GM12878 (cell line): ENCODE data around the gene DUSP8. TPM values are rescaled to one million over a fixed set of nuclear protein-coding genes. Genes with fewer than 3 reads are reported as not detected.
"Not testable (repeated sequence)": the region's sequence is repeated elsewhere in the genome, so short reads cannot be mapped to it uniquely, and the experiment has no call there.

Source experiments
- ATAC-seq: fragments of 200-7000 bp; cut with Tn5 transposase; 3 replicates; pipeline ENCODE4 v1.9.1; 2020; ENCODE audit warnings: mild to moderate bottlenecking, moderate library complexity
- BruUV-seq: library from RNA; stranded (reverse); fragments of 400-500 nt; replicated peaks from 2 replicates; lab custom pipeline; 2021; lab: Mats Ljungman, UMichigan
- CTCF ChIA-PET: fragments of 300-600 bp; sonication (Branson Sonifier 250); formaldehyde crosslinking; extraction: SDS; loops from one replicate; lab custom pipeline; 2021; ENCODE audit warnings: inconsistent platforms; lab: Yijun Ruan, JAX
- POLR2A ChIA-PET: fragments of 350-600 bp; formaldehyde crosslinking; extraction: SDS; loops from one replicate; lab custom pipeline; 2021; ENCODE audit warnings: inconsistent platforms; lab: Charles Lee
- RAD21 ChIA-PET: fragments of 300-600 bp; sonication (Branson Sonifier 250); formaldehyde crosslinking; loops from one replicate; lab custom pipeline; 2023; ENCODE audit warnings: antibody characterized with exemption; ENCODE audit not compliant: unreplicated experiment; lab: Charles Lee
- SMC1A ChIA-PET: fragments of 300-600 bp; sonication (Branson Sonifier 250); formaldehyde crosslinking; loops from one replicate; lab custom pipeline; 2023; ENCODE audit not compliant: unreplicated experiment, uncharacterized antibody; lab: Charles Lee
- DNase-seq: peaks from one replicate; pipeline ENCODE4 v3.0.0-alpha.2; 2011; ENCODE audit warnings: low read depth, low spot score
- FAIRE-seq: peaks from 3 replicates; lab custom pipeline; 2011; peaks lifted over from hg19 to GRCh38; lab: Jason Lieb, UNC
- H2AFZ ChIP-seq: 2 replicates; pipeline ENCODE4 v1.6.0; 2011; ENCODE audit warnings: low read depth, low read length, control low read depth; ENCODE audit not compliant: control insufficient read depth
- H3K27ac ChIP-seq: 2 replicates; pipeline ENCODE4 v1.5.1; 2011; ENCODE audit warnings: control low read depth; ENCODE audit not compliant: control insufficient read depth, insufficient read depth
- H3K27me3 ChIP-seq, 2 experiments: replicated peaks in 1 of 2; 2 replicates each; pipeline versions ENCODE4 v1.6.0 to v1.6.1; 2011; ENCODE audit warnings: low read length in 1 of 2; ENCODE audit not compliant: control insufficient read depth in 2 of 2, insufficient read depth in 2 of 2
- H3K36me3 ChIP-seq, 2 experiments: 2 replicates each; pipeline ENCODE4 v1.5.1; 2011; ENCODE audit warnings: low read length in 1 of 2; ENCODE audit not compliant: control insufficient read depth in 2 of 2, insufficient read depth in 2 of 2
- H3K4me1 ChIP-seq: 2 replicates; pipeline ENCODE4 v1.6.1; 2011; ENCODE audit warnings: mild to moderate bottlenecking, low read length, moderate library complexity, mixed read lengths; ENCODE audit not compliant: control insufficient read depth, insufficient read depth
- H3K4me2 ChIP-seq: 2 replicates; pipeline ENCODE4 v1.6.0; 2011; ENCODE audit warnings: control low read depth; ENCODE audit not compliant: control insufficient read depth, insufficient read depth
- H3K4me3 ChIP-seq: fragments of 200-600 bp; sonication (generic); 2 replicates; pipeline ENCODE4 v1.5.1; 2016
- H3K79me2 ChIP-seq: 2 replicates; pipeline ENCODE4 v1.6.0; 2011; ENCODE audit warnings: low read length; ENCODE audit not compliant: control insufficient read depth, insufficient read depth
- H3K9ac ChIP-seq: 2 replicates; pipeline ENCODE4 v1.8.0; 2011; ENCODE audit warnings: low read length, control low read depth, mixed read lengths; ENCODE audit not compliant: control insufficient read depth, insufficient read depth
- H3K9me3 ChIP-seq: replicated peaks from 3 replicates; pipeline ENCODE4 v1.5.1; 2011; ENCODE audit warnings: mild to moderate bottlenecking, low read length; ENCODE audit not compliant: control insufficient read depth, insufficient read depth
- H4K20me1 ChIP-seq: 2 replicates; pipeline ENCODE4 v1.6.0; 2011; ENCODE audit not compliant: control insufficient read depth, insufficient read depth
- WGBS: methylation state at CpG from one replicate; pipeline ENCODE4 v1.1.6; 2016; ENCODE audit warnings: low lambda C conversion rate; ENCODE audit not compliant: insufficient replicate concordance, insufficient coverage; ENCODE audit errors: missing lambda C conversion rate; 5-methylcytosine and 5-hydroxymethylcytosine counted together
- in situ Hi-C: fragments of 300-500 bp; cut with MboI; formaldehyde crosslinking; loops from 9 replicates; pipeline ENCODE4 v1.14.3; 2018; ENCODE audit warnings: mixed read lengths
- intact Hi-C: fragments of 100-400 bp; cut with micrococcal nuclease; formaldehyde crosslinking; loops from one replicate; pipeline ENCODE4 v1.14.2; 2022; ENCODE audit not compliant: unreplicated experiment
- polyA plus RNA-seq, 11 experiments: library from polyadenylated mRNA; depleted of rRNA in 4 of 11; unstranded in 6 of 11; stranded (reverse) in 5 of 11; fragments of >200 nt; fragmentation: Nextera tagmentation in 4 of 11; fragmentation: Illumina TruSeq in 1 of 11; extraction: Ambion mirVana in 4 of 11; extraction: Trizol in 1 of 11; gene quantifications; 1 replicate in 1 of 11; 2 replicates in 10 of 11; pipeline versions ENCODE4 v1.2.1 to v1.2.3, GENCODE V29; 2011 to 2016; ENCODE audit warnings: inconsistent platforms in 2 of 11, missing spikeins in 2 of 11, low read depth in 1 of 11
- total RNA-seq, 4 experiments: library from RNA; depleted of rRNA in 3 of 4; stranded (reverse); fragments of >200 nt in 3 of 4; fragmentation: Illumina TruSeq in 1 of 4; extraction: Trizol in 1 of 4; gene quantifications; 2 replicates each; pipeline versions ENCODE4 v1.2.1 to v1.2.3, GENCODE V29; 2013 to 2021
- TF ChIP-seq, protein P1 (sequence below): IDR thresholded peaks from 2 replicates; pipeline ENCODE4 v1.6.1; 2012; ENCODE audit warnings: mild to moderate bottlenecking, low read depth, low read length
- TF ChIP-seq, protein P2 (sequence below): fragments of 450-650 bp; IDR thresholded peaks from 2 replicates; pipeline ENCODE4 v1.6.1; 2016; ENCODE audit warnings: mild to moderate bottlenecking
- TF ChIP-seq, protein P3 (sequence below): fragments of 450-650 bp; formaldehyde crosslinking; IDR thresholded peaks from 2 replicates; pipeline ENCODE4 v1.5.0; 2022; ENCODE audit warnings: mild to moderate bottlenecking, missing genetic modification characterization

DUSP8 gene
- total and polyA plus RNA-seq, 10 of the 15 experiments (the other 5 are each of a cell fraction or from before 2014, with no cell fraction given): 0.04 to 1.7 (median 0.26) TPM; not detected in 6

DNA sequence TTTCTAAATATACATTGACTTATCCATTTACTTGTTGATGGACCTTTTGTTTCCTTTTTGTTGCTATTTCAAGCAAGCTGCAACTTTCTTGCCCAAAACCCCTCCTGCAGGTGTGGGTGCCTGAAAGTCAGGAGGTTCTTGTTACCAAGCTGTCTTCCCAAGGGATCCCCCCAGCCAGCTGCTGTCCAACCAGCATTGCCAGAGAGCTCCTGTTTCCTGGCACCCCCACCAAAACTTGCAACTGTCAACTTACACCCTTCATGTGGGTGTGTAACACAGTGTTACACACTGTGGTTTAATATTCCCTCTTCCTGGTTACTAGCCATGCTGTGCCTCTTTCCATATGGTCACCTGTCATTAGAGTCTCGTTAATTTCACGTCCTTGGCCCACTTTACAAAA lies 14.6 kb upstream of the DUSP8 start (continued):
- TF ChIP-seq, protein P1, sequence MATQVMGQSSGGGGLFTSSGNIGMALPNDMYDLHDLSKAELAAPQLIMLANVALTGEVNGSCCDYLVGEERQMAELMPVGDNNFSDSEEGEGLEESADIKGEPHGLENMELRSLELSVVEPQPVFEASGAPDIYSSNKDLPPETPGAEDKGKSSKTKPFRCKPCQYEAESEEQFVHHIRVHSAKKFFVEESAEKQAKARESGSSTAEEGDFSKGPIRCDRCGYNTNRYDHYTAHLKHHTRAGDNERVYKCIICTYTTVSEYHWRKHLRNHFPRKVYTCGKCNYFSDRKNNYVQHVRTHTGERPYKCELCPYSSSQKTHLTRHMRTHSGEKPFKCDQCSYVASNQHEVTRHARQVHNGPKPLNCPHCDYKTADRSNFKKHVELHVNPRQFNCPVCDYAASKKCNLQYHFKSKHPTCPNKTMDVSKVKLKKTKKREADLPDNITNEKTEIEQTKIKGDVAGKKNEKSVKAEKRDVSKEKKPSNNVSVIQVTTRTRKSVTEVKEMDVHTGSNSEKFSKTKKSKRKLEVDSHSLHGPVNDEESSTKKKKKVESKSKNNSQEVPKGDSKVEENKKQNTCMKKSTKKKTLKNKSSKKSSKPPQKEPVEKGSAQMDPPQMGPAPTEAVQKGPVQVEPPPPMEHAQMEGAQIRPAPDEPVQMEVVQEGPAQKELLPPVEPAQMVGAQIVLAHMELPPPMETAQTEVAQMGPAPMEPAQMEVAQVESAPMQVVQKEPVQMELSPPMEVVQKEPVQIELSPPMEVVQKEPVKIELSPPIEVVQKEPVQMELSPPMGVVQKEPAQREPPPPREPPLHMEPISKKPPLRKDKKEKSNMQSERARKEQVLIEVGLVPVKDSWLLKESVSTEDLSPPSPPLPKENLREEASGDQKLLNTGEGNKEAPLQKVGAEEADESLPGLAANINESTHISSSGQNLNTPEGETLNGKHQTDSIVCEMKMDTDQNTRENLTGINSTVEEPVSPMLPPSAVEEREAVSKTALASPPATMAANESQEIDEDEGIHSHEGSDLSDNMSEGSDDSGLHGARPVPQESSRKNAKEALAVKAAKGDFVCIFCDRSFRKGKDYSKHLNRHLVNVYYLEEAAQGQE: no peak
- TF ChIP-seq, protein P2, sequence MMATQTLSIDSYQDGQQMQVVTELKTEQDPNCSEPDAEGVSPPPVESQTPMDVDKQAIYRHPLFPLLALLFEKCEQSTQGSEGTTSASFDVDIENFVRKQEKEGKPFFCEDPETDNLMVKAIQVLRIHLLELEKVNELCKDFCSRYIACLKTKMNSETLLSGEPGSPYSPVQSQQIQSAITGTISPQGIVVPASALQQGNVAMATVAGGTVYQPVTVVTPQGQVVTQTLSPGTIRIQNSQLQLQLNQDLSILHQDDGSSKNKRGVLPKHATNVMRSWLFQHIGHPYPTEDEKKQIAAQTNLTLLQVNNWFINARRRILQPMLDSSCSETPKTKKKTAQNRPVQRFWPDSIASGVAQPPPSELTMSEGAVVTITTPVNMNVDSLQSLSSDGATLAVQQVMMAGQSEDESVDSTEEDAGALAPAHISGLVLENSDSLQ: no peak
- TF ChIP-seq, protein P3, sequence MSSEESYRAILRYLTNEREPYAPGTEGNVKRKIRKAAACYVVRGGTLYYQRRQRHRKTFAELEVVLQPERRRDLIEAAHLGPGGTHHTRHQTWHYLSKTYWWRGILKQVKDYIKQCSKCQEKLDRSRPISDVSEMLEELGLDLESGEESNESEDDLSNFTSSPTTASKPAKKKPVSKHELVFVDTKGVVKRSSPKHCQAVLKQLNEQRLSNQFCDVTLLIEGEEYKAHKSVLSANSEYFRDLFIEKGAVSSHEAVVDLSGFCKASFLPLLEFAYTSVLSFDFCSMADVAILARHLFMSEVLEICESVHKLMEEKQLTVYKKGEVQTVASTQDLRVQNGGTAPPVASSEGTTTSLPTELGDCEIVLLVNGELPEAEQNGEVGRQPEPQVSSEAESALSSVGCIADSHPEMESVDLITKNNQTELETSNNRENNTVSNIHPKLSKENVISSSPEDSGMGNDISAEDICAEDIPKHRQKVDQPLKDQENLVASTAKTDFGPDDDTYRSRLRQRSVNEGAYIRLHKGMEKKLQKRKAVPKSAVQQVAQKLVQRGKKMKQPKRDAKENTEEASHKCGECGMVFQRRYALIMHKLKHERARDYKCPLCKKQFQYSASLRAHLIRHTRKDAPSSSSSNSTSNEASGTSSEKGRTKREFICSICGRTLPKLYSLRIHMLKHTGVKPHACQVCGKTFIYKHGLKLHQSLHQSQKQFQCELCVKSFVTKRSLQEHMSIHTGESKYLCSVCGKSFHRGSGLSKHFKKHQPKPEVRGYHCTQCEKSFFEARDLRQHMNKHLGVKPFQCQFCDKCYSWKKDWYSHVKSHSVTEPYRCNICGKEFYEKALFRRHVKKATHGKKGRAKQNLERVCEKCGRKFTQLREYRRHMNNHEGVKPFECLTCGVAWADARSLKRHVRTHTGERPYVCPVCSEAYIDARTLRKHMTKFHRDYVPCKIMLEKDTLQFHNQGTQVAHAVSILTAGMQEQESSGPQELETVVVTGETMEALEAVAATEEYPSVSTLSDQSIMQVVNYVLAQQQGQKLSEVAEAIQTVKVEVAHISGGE: no peak

DNA sequence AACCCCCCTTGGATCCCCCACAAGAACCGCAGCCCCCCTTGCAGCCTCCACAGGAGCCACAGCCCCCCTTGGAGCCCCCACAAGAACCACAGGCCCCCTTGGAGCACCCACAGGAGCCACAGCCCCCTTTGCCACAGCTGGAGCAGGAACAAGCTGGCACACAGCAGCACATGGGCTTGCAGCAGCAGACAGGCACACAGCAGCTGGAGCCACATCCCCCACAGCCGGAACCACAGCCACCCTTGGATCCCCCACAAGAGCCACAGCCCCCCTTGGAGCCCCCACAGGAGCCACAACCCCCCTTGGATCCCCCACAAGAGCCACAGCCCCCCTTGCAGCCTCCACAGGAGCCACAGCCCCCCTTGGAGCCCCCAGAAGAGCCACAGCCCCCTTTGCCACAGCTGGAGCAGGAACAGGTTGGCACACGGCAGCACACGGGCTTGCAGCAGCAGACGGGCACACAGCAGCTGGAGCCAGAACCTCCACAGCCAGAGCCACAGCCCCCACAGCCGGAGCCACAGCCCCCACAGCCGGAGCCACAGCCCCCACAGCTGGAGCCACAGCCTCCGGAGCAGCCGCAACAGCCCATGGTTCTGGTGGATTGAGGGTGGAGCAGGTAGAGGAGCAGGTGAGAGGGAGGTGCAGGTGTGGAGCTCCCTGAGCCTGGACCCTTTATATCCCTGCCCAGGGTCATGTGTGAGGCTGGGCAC lies 12.7 kb upstream of the DUSP8 start, which contains the start of gene KRTAP5-1:
Gene KRTAP5-1, minus strand, starts transcription at position 623 of the 710 bp plus-strand sequence. Its CDS starts 34 bp downstream, at position 589.
- H3K4me1 ChIP-seq, H3K27ac ChIP-seq, H2AFZ ChIP-seq, H3K4me2 ChIP-seq, H3K9me3 ChIP-seq, H3K9ac ChIP-seq, DNase-seq, H3K4me3 ChIP-seq, SMC1A ChIA-PET, H3K27me3 ChIP-seq, H4K20me1 ChIP-seq, RAD21 ChIA-PET, intact Hi-C loops, CTCF ChIA-PET, FAIRE-seq, BruUV-seq, ATAC-seq, H3K79me2 ChIP-seq, POLR2A ChIA-PET, H3K36me3 ChIP-seq, in situ Hi-C loops: not testable (repeated sequence)
- 16% methylated on average over 9 of the region's 9 CpGs for WGBS

DNA sequence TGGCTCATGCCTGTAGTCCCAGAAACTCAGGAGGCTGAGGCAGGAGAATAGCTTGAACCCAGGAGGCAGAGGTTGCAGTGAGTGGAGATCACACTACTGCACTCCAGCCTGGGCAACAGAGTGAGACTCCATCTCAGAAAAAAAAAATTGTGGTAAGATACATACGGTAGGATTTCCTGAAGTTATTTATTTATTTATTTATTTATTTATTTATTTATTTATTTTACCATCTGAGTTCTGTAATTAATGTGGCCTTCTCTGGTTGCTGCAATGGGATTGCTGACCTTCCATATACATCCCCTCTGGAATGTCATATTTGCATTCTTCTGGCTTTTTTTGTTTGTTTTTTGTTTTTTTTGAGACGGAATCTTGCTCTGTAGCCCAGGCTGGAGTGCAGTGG lies 10.8 kb upstream of the DUSP8 start:
- intact Hi-C loops, in situ Hi-C loops, H3K4me2 ChIP-seq, H3K4me1 ChIP-seq, ATAC-seq, H4K20me1 ChIP-seq, H3K9me3 ChIP-seq, H3K27me3 ChIP-seq, H3K79me2 ChIP-seq, DNase-seq, POLR2A ChIA-PET, H3K4me3 ChIP-seq, H2AFZ ChIP-seq, BruUV-seq, FAIRE-seq, H3K9ac ChIP-seq, H3K27ac ChIP-seq, H3K36me3 ChIP-seq: not testable (repeated sequence)
- WGBS: 44% methylated on average over 2 of the region's 2 CpGs
- RAD21 ChIA-PET: interaction anchor here (1.5 kb wide), 1 partner anchor 36 kb away, joined by 5 read pairs; no protein-coding TSS in a partner anchor
- SMC1A ChIA-PET: interaction anchor here (0.6 kb wide), 1 partner anchor 11 kb away, joined by 3 read pairs; no protein-coding TSS in a partner anchor
- CTCF ChIA-PET: interaction anchor here (1.0 kb wide), 1 partner anchor 8 kb away, joined by 3 read pairs; no protein-coding TSS in a partner anchor
